Activated CD8-positive, alpha-beta T cell treated with anti-CD3 and anti-CD28 coated beads for 36 hours (primary cell): ENCODE measurements around the gene NEDD9. TPM values are rescaled to one million over a fixed set of nuclear protein-coding genes. Genes with fewer than 3 reads are reported as not detected.

Experiments
- ATAC-seq: fragments of 200-7000 bp; cut with Tn5 transposase; one replicate; pipeline ENCODE4 v1.10.0; 2021; ENCODE audit warnings: mild to moderate bottlenecking, moderate library complexity
- CTCF ChIA-PET: fragments of 350-600 bp; sonication (Branson Sonifier 250); formaldehyde crosslinking; loops from one replicate; lab custom pipeline; 2021; ENCODE audit warnings: antibody characterized with exemption; lab: Charles Lee
- POLR2A ChIA-PET: fragments of 350-600 bp; sonication (Branson Sonifier 250); formaldehyde crosslinking; loops from one replicate; lab custom pipeline; 2021; ENCODE audit warnings: antibody characterized with exemption; lab: Charles Lee
- DNase-seq: peaks from one replicate; pipeline ENCODE4 v3.0.0-alpha.2; 2020
- H3K27ac Mint-ChIP-seq: one replicate; pipeline ENCODE4 v1.8.0; 2021; ENCODE audit warnings: mild to moderate bottlenecking, mixed read lengths
- H3K27me3 Mint-ChIP-seq: one replicate; pipeline ENCODE4 v1.8.0; 2021; ENCODE audit warnings: mixed read lengths
- H3K36me3 Mint-ChIP-seq: one replicate; pipeline ENCODE4 v1.8.0; 2021; ENCODE audit warnings: low read depth, mixed read lengths
- H3K4me1 Mint-ChIP-seq: one replicate; pipeline ENCODE4 v1.8.0; 2021; ENCODE audit warnings: low read depth, mixed read lengths
- H3K4me3 Mint-ChIP-seq: one replicate; pipeline ENCODE4 v1.8.0; 2021; ENCODE audit warnings: mild to moderate bottlenecking, moderate library complexity, mixed read lengths
- H3K9me3 Mint-ChIP-seq: one replicate; pipeline ENCODE4 v1.8.0; 2021; ENCODE audit warnings: mixed read lengths
- intact Hi-C: fragments of 100-400 bp; cut with micrococcal nuclease; formaldehyde crosslinking; loops from one replicate; pipeline ENCODE4 v1.10.0; 2022
- total RNA-seq, 2 experiments: library from RNA; stranded (reverse); gene quantifications; one replicate each; pipeline ENCODE4 v1.2.3, GENCODE V29; 2021
- TF ChIP-seq, protein P1 (sequence below): fragments of 200-600 bp; IDR thresholded peaks from one replicate; pipeline ENCODE4 v1.8.0; 2022; ENCODE audit warnings: antibody characterized with exemption, mild to moderate bottlenecking

NEDD9 gene
- total RNA-seq, 2 experiments from 2014 or later, result 26.6 to 29.7 TPM

DNA sequence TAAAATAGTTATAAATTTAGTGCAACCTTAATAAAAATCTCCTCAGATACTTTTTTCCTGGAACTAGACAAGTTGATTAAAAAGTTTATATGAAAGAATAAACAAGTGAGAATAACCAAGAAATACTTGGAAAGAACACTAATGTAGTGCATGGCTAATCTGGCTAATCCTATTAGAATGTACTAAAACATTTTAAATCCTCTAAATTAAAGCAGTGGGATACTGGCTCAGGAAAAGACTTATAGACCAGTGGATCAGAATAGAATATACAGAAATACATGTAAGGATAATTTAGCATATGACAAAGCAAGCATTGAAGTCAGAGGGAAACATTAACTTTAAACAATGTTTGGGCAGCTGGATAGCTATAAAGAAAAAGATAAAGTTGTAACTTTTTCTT, 79.9 kb downstream of the NEDD9 start:
- TF ChIP-seq, protein P1, sequence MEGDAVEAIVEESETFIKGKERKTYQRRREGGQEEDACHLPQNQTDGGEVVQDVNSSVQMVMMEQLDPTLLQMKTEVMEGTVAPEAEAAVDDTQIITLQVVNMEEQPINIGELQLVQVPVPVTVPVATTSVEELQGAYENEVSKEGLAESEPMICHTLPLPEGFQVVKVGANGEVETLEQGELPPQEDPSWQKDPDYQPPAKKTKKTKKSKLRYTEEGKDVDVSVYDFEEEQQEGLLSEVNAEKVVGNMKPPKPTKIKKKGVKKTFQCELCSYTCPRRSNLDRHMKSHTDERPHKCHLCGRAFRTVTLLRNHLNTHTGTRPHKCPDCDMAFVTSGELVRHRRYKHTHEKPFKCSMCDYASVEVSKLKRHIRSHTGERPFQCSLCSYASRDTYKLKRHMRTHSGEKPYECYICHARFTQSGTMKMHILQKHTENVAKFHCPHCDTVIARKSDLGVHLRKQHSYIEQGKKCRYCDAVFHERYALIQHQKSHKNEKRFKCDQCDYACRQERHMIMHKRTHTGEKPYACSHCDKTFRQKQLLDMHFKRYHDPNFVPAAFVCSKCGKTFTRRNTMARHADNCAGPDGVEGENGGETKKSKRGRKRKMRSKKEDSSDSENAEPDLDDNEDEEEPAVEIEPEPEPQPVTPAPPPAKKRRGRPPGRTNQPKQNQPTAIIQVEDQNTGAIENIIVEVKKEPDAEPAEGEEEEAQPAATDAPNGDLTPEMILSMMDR, result no peak
- DNase-seq, result no peak
- ChIA-PET POLR2A (interaction anchor here (0.7 kb wide), 1 partner anchor 328 kb away, joined by 3 read pairs; no protein-coding TSS in a partner anchor), CTCF (interaction anchor here (2.1 kb wide), 1 partner anchor 343 kb away, joined by 5 read pairs; no protein-coding TSS in a partner anchor)
- intact Hi-C loops, result no loop called here
- Mint-ChIP-seq H3K27ac (no peak overlapping the region), H3K4me3 (no peak overlapping the region), H3K4me1 (peaks cover 7% of the 10 kb centered on the region), H3K9me3 (no peaks in the 10 kb centered on the region), H3K27me3 (peaks cover 6% of the 10 kb centered on the region), H3K36me3 (no peaks in the 10 kb centered on the region)
- no peak for ATAC-seq

DNA sequence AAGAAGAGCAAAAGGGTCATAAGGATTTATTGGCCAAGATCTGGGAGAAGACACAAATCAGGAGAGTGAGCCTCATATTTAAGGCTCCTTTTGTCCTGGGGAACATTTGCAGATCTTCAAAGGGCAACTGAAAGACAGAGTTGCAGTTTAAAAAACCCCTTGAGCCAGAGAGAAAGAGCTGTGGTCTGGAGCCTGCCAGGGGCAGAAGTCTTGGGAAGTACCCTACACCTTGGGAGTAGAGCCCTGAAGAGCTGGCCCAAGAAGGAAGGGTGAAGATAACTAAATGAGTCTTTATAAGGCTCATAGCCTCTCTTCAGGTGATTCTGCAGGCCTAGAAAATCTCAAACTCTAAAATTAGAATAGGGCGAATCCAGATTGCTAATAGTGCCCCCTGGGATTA, 81.0 kb downstream of the NEDD9 start:
- POLR2A ChIA-PET, result no interaction called here
- TF ChIP-seq, protein P1, result no peak
- DNase-seq (no peak), ATAC-seq (no peak)
- CTCF ChIA-PET, result interaction anchor here (2.1 to 4.3 kb wide), 2 partner anchors 344 to 345 kb away, joined by 5 to 17 read pairs; no protein-coding TSS in a partner anchor
- intact Hi-C loops, result no loop called here
- Mint-ChIP-seq H3K4me3 (no peak overlapping the region), H3K27ac (no peak overlapping the region), H3K9me3 (no peaks in the 10 kb centered on the region), H3K36me3 (no peaks in the 10 kb centered on the region), H3K4me1 (peaks cover 7% of the 10 kb centered on the region), H3K27me3 (peaks cover 6% of the 10 kb centered on the region)

DNA sequence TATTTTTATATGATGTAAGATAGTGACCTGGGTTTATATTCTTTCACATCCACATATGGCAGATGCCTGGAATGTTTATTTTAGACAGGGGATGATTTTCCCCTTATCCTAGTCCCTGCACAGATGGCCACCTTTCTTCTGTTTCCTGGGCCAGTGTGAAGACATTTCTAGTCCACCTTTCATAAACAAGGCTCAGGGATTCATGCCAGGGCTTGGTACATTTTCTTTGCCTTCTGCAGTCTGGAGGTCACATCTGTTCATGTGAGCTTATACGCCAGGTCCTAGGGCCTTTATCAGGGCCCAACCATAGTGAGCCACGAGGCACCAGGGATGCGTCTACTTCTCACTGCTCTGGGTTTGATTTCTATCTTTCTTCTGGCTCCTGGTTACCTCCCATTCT, 82.9 kb downstream of the NEDD9 start:
- TF ChIP-seq, protein P1, result no peak
- intact Hi-C loops, result no loop called here
- Mint-ChIP-seq H3K4me3 (no peak overlapping the region), H3K36me3 (no peaks in the 10 kb centered on the region), H3K27me3 (no peaks in the 10 kb centered on the region), H3K27ac (no peak overlapping the region), H3K4me1 (peaks cover 7% of the 10 kb centered on the region), H3K9me3 (no peaks in the 10 kb centered on the region)
- ATAC-seq, result no peak
- no peak for DNase-seq
- ChIA-PET POLR2A (no interaction called here), CTCF (interaction anchor here (4.3 kb wide), 1 partner anchor 347 kb away, joined by 17 read pairs; no protein-coding TSS in a partner anchor)

GRCh38 chr6:11146117-11146826, 86.2 kb downstream of the NEDD9 start:
- DNase-seq (no peak), ATAC-seq (no peak)
- no peak overlapping the region for H3K4me3 Mint-ChIP-seq
- H3K36me3 Mint-ChIP-seq, result no peaks in the 10 kb centered on the region
- H3K27ac Mint-ChIP-seq, result peak overlapping the region; percentile 4
- peaks cover 2% of the 10 kb centered on the region for H3K4me1 Mint-ChIP-seq
- intact Hi-C loops, result no loop called here
- no peaks in the 10 kb centered on the region for H3K27me3 Mint-ChIP-seq
- ChIA-PET CTCF (interaction anchor here (1.1 to 4.0 kb wide), 3 partner anchors 268 to 350 kb away, joined by 4 to 86 read pairs (median 4); no protein-coding TSS in a partner anchor), POLR2A (no interaction called here)
- TF ChIP-seq, protein P1, result no peak
- H3K9me3 Mint-ChIP-seq, result no peaks in the 10 kb centered on the region

DNA sequence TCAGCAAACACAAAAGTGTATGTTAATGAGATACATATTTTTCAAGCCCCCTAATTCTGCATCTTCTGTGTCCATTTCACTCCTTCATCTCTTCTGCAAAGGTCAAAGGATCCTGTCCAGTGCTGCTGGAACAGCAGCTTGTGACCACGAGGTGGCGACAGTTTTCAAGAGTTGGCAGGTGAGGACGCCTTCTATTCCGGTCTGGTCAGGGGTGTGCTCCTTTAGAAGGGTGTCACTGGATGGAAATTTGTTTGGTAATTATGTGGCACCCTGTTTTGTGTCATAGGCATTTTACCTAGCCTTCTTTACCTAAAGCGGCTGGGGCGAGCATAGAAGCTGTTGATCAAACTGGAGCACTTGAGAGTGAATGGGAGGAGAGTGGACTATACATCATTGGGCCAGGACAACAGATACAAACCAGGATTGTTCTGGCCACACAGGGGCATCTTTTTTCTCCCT, 88.0 kb downstream of the NEDD9 start:
- Mint-ChIP-seq H3K27ac (no peak overlapping the region), H3K36me3 (no peaks in the 10 kb centered on the region), H3K4me1 (peaks cover 11% of the 10 kb centered on the region), H3K4me3 (no peak overlapping the region), H3K9me3 (no peaks in the 10 kb centered on the region), H3K27me3 (no peaks in the 10 kb centered on the region)
- POLR2A ChIA-PET, result interaction anchor here (0.6 to 1.6 kb wide), 3 partner anchors 24 to 352 kb away, joined by 3 to 10 read pairs (median 4); no protein-coding TSS in a partner anchor
- TF ChIP-seq, protein P1, result peak; percentile 85
- intact Hi-C loops, result loop anchor here (1.0 to 5.0 kb wide), 3 partner anchors 223 to 428 kb away; no protein-coding TSS in a partner anchor
- DNase-seq (peak; percentile 87), ATAC-seq (peak; percentile 96)
- CTCF ChIA-PET, result interaction anchor here (0.6 to 4.0 kb wide), 23 partner anchors 11 to 431 kb away, joined by 3 to 86 read pairs (median 3); no protein-coding TSS in a partner anchor
